ENCODE measurements around the gene ERGIC1.

Gene ERGIC1

DNA sequence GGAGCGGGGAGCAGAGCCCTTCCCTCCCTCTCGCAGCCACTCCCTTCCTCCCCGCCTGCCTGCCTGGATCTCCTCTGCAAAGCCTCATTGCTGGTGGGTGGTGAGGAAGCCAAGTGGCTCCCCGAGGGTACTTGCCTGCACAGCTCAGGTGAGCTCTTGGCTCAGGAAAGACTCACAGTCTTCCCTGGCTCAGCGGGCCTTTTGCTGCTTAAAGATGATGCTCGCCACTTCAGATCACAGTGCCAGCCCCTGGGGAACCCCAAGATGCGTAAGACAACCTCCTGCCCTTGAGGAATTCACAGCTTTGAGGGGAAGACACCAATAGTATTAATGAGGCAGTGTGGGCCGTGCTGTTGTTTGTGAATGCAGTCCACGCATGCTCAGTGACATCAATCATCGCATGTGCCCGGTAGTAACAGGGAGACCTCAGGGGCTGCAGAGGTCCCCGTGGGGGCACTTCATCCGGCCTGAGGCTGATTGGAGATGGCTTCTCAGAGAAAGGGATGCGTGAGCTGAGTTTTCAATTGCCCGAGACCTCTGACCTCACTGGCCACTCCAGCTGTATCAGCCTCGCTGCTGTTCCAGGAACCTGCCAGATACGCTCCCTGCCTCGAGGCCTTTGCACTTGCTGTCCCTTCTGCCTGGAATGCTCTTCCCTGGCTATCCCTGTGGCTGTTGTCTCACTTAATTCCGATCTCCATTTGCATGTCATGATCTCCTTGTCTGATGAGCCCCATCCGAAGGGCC is 36.8 kb downstream of the ERGIC1 start:
- TF ChIP-seq, protein P1, sequence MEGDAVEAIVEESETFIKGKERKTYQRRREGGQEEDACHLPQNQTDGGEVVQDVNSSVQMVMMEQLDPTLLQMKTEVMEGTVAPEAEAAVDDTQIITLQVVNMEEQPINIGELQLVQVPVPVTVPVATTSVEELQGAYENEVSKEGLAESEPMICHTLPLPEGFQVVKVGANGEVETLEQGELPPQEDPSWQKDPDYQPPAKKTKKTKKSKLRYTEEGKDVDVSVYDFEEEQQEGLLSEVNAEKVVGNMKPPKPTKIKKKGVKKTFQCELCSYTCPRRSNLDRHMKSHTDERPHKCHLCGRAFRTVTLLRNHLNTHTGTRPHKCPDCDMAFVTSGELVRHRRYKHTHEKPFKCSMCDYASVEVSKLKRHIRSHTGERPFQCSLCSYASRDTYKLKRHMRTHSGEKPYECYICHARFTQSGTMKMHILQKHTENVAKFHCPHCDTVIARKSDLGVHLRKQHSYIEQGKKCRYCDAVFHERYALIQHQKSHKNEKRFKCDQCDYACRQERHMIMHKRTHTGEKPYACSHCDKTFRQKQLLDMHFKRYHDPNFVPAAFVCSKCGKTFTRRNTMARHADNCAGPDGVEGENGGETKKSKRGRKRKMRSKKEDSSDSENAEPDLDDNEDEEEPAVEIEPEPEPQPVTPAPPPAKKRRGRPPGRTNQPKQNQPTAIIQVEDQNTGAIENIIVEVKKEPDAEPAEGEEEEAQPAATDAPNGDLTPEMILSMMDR (conservative IDR thresholded peaks at IDR 0.05) = no peak
- H3K27ac ChIP-seq = no peak overlapping the region

DNA sequence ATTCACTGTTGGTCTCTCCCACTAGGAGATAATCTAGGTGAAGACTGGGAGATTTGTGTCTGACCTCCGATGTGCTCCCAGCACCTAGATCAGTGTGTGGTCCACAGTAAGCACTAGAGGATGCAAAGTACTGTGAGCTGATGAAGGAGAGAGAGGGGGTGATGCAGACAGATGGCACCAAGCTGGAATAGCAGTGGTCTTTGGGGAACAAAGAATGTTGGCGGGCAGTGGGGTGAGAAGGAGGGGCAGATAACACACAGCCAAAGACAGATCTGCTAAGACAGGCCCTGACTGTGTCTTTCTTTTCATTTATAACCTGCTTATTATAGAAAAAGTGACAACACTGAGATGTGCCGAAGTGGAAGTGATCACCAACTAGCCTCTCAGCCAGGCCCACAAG is 37.5 kb downstream of the ERGIC1 start:
- H3K27ac ChIP-seq = no peak overlapping the region
- TF ChIP-seq, protein P1 (conservative IDR thresholded peaks at IDR 0.05) = no peak

GRCh38 chr5:172871982-172872381 is 37.9 kb downstream of the ERGIC1 start:
- H3K27ac ChIP-seq = no peak overlapping the region
- TF ChIP-seq, protein P1 (conservative IDR thresholded peaks at IDR 0.05) = no peak

DNA sequence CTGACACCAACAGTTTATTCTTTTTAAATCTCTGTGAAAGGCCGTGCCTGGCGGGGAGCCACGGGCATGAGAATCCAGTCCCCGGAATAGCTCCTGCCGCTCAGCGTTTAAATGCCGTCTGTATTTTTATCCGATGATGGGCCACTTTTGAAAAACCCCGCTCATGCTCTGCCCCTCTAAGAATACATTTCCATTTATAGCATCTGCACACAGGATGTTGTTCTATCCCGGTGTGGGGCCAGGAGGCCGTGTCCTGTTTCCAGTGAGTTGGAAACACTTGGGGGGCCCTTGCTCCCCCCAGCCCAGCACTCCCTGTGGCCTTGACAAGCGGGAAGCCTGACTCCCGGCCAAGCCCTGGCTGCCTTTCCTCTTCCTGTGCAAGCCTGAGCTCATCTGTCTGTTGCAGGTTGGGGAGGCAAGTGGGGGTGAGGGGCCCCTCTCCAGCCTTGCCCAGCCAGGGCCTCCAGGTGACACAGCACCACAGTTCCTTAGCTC is 39.0 kb downstream of the ERGIC1 start:
- TF ChIP-seq, protein P1 (conservative IDR thresholded peaks at IDR 0.05) = no peak
- no peak overlapping the region for H3K27ac ChIP-seq

GRCh38 chr5:172873513-172873912 is 39.5 kb downstream of the ERGIC1 start:
- no peak overlapping the region for H3K27ac ChIP-seq
- TF ChIP-seq, protein P1 (conservative IDR thresholded peaks at IDR 0.05) = no peak

- TF ChIP-seq, protein P1 (conservative IDR thresholded peaks at IDR 0.05) = no peak
- H3K27ac ChIP-seq = no peak overlapping the region
Observed at GRCh38 chr5:172874647-172875504, 40.8 kb downstream of the ERGIC1 start.

Data from VCaP (cell line).